Karpas-422 (cell line): ENCODE results near the gene CGAS. TPM values are rescaled to one million over a fixed set of nuclear protein-coding genes. Genes with fewer than 3 reads are reported as not detected.

Source experiments
- DNase-seq: peaks from one replicate; pipeline ENCODE4 v3.0.0-alpha.2; 2015
- H2AFZ ChIP-seq: fragments of 200-600 bp; sonication (generic); 2 replicates; pipeline ENCODE4 v1.6.1; 2014; ENCODE audit warnings: antibody characterized with exemption, low read length, mixed read lengths
- H3K27ac ChIP-seq: fragments of 200-600 bp; sonication (generic); 2 replicates; pipeline ENCODE4 v1.5.1; 2014; ENCODE audit warnings: mild to moderate bottlenecking, low read length, moderate library complexity
- H3K27me3 ChIP-seq: fragments of 200-600 bp; sonication (generic); 2 replicates; pipeline ENCODE4 v1.6.1; 2014; ENCODE audit warnings: low read length, mixed read lengths
- H3K36me3 ChIP-seq: fragments of 200-600 bp; sonication (generic); 2 replicates; pipeline ENCODE4 v1.6.1; 2014; ENCODE audit warnings: low read length, mixed read lengths; ENCODE audit not compliant: insufficient read depth
- H3K4me1 ChIP-seq: fragments of 200-600 bp; sonication (generic); 2 replicates; pipeline ENCODE4 v1.6.1; 2014; ENCODE audit warnings: mild to moderate bottlenecking, low read length, mixed read lengths
- H3K4me2 ChIP-seq: fragments of 200-600 bp; sonication (generic); 2 replicates; pipeline ENCODE4 v1.6.1; 2014; ENCODE audit warnings: low read length, low read depth, mild to moderate bottlenecking; ENCODE audit not compliant: poor library complexity, severe bottlenecking
- H3K4me3 ChIP-seq: fragments of 200-600 bp; sonication (generic); 2 replicates; pipeline ENCODE4 v1.5.1; 2014; ENCODE audit warnings: mild to moderate bottlenecking, antibody characterized with exemption, low read length, mixed read lengths
- H3K79me2 ChIP-seq: fragments of 200-600 bp; sonication (generic); 2 replicates; pipeline ENCODE4 v1.6.1; 2014; ENCODE audit warnings: mild to moderate bottlenecking, low read length, mixed read lengths
- H3K9ac ChIP-seq: fragments of 200-600 bp; sonication (generic); 2 replicates; pipeline ENCODE4 v1.6.0; 2014; ENCODE audit warnings: low read length
- H3K9me2 ChIP-seq: fragments of 200-600 bp; sonication (generic), shearing (Covaris generic); replicated peaks from 2 replicates; pipeline ENCODE4 v1.6.0; 2014; ENCODE audit warnings: mild to moderate bottlenecking, low read length, moderate library complexity; ENCODE audit not compliant: insufficient read depth
- H3K9me3 ChIP-seq: fragments of 300-700, 200-600 bp; sonication (generic); 2 replicates; pipeline ENCODE4 v1.6.1; 2014; ENCODE audit warnings: low read length, mixed read lengths
- H4K20me1 ChIP-seq: fragments of 200-600 bp; sonication (generic); 2 replicates; pipeline ENCODE4 v1.6.1; 2014; ENCODE audit warnings: mild to moderate bottlenecking, antibody characterized with exemption, low read length, low read depth; ENCODE audit not compliant: insufficient read depth
- small RNA-seq: library from RNA; depleted of rRNA; stranded (forward); fragments of <200 nt; gene quantifications from one replicate; pipeline ENCODE3, GENCODE V24; 2014
- total RNA-seq: library from RNA; depleted of rRNA; stranded (reverse); fragments of >200 nt; shearing (Covaris generic); gene quantifications from 2 replicates; pipeline ENCODE4 v1.2.3, GENCODE V29; 2014; ENCODE audit warnings: low replicate concordance; rRNA removed

CGAS gene
- total RNA-seq, 1 experiment from 2014 or later, result 10.7 TPM

GRCh38 chr6:73377225-73377624, 74.9 kb downstream of the CGAS start:
- Histone ChIP-seq H3K4me1 (no peaks in the 10 kb centered on the region), H3K9me2 (no peaks in the 10 kb centered on the region), H3K27me3 (no peaks in the 10 kb centered on the region), H3K4me2 (no peak overlapping the region), H3K79me2 (no peaks in the 10 kb centered on the region), H3K9me3 (no peaks in the 10 kb centered on the region), H4K20me1 (no peaks in the 10 kb centered on the region), H2AFZ (no peak overlapping the region), H3K36me3 (no peaks in the 10 kb centered on the region; the same call in 1 of the 2 replicates), H3K9ac (no peak overlapping the region), H3K4me3 (no peak overlapping the region), H3K27ac (no peak overlapping the region)
- no peak for DNase-seq

GRCh38 chr6:73375216-73375615, 76.9 kb downstream of the CGAS start:
- Histone ChIP-seq H3K27ac (no peak overlapping the region), H3K79me2 (no peaks in the 10 kb centered on the region), H4K20me1 (no peaks in the 10 kb centered on the region), H3K27me3 (no peaks in the 10 kb centered on the region), H3K4me1 (no peaks in the 10 kb centered on the region), H3K4me3 (no peak overlapping the region), H3K9me2 (no peaks in the 10 kb centered on the region), H3K4me2 (no peak overlapping the region), H3K9ac (no peak overlapping the region), H2AFZ (no peak overlapping the region), H3K9me3 (no peaks in the 10 kb centered on the region), H3K36me3 (no peaks in the 10 kb centered on the region; the same call in 1 of the 2 replicates)
- DNase-seq, result no peak

Small RNAs within 50 kb of the gene (small RNA-seq; reads per million reads assigned to genes)
- not detected for gene RN7SL827P
- gene RNU6-975P, result not detected

Other genes with a start within 250 kb of the CGAS start
- 4.4 and 5.8 TPM in 2 replicates for gene KHDC1L, start 226.8 kb downstream of the CGAS start, total RNA-seq
- gene KHDC1, start 189.1 kb downstream of the CGAS start, total RNA-seq, result 8.2 and 12.2 TPM in 2 replicates
- not detected in 2 replicates for gene DPPA5, start 98.0 kb downstream of the CGAS start, total RNA-seq
- not detected in 2 replicates for gene KHDC3L, start 89.6 kb downstream of the CGAS start, total RNA-seq
- gene OOEP, start 82.4 kb downstream of the CGAS start, total RNA-seq, result not detected in 2 replicates
- not detected in 2 replicates for gene DDX43, start 57.5 kb downstream of the CGAS start, total RNA-seq
- 42.9 and 65.9 TPM in 2 replicates for gene MTO1, start 9.4 kb upstream of the CGAS start, total RNA-seq
- 10,549 and 10,623 TPM in 2 replicates for gene EEF1A1, start 68.7 kb upstream of the CGAS start, total RNA-seq
- gene SLC17A5, start 201.7 kb upstream of the CGAS start, total RNA-seq, result 6.0 and 10.1 TPM in 2 replicates
- 0.22 TPM in 1 of 2 replicates, not detected in the other for gene CD109, start 243.9 kb upstream of the CGAS start, total RNA-seq